Measurements from ENCODE around the gene AGBL1.

DNA sequence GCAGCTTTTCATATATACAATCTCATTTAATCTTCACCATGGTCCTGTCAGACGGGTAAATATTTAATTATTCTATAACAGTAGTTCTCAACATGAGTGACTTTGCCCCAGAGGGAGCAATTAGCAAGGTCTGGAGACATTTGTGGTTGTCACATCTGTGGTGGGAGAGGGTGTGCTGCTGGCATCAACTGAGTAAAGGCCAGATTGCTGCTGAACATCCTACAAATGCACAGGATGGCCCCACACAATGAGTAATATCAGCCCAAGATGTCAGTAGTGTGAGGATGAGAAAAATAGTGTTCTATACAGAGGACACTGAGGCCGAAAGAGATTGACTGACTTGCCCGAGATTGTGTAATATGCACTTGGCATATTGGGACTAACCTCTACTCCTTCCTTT is 156.0 kb downstream of the AGBL1 start:
- TF ChIP-seq EZH2phosphoT487 (IDR thresholded peaks at IDR 0.05; ENCODE audit: insufficient read depth, low read depth) (no peak), EZH2 (IDR thresholded peaks at IDR 0.05; ENCODE audit: insufficient read depth, poor library complexity, severe bottlenecking) (no peak)

Measured in GM23248 (cell line).